Choroid plexus epithelial cell (primary cell): ENCODE results near the gene BCAS3.

Experiments used
- DNase-seq: peaks from one replicate; pipeline ENCODE4 v3.0.0-alpha.2; 2010; ENCODE audit warnings: low read depth
- H3K4me3 ChIP-seq: 2 replicates; pipeline ENCODE4 v1.5.1; 2011; ENCODE audit warnings: low read depth, mild to moderate bottlenecking, control low read depth, low read length, moderate library complexity
- TF ChIP-seq, protein P1 (sequence below): conservative IDR thresholded peaks from 2 replicates; pipeline ENCODE4 v1.5.1; 2011; ENCODE audit warnings: low read depth, mild to moderate bottlenecking, control low read depth, inconsistent platforms, low read length, moderate library complexity

Gene BCAS3

GRCh38 chr17:61253362-61253761 is 575.7 kb downstream of the BCAS3 start:
- no peak overlapping the region for H3K4me3 ChIP-seq
- DNase-seq: no peak
- TF ChIP-seq, protein P1, sequence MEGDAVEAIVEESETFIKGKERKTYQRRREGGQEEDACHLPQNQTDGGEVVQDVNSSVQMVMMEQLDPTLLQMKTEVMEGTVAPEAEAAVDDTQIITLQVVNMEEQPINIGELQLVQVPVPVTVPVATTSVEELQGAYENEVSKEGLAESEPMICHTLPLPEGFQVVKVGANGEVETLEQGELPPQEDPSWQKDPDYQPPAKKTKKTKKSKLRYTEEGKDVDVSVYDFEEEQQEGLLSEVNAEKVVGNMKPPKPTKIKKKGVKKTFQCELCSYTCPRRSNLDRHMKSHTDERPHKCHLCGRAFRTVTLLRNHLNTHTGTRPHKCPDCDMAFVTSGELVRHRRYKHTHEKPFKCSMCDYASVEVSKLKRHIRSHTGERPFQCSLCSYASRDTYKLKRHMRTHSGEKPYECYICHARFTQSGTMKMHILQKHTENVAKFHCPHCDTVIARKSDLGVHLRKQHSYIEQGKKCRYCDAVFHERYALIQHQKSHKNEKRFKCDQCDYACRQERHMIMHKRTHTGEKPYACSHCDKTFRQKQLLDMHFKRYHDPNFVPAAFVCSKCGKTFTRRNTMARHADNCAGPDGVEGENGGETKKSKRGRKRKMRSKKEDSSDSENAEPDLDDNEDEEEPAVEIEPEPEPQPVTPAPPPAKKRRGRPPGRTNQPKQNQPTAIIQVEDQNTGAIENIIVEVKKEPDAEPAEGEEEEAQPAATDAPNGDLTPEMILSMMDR: no peak

DNA sequence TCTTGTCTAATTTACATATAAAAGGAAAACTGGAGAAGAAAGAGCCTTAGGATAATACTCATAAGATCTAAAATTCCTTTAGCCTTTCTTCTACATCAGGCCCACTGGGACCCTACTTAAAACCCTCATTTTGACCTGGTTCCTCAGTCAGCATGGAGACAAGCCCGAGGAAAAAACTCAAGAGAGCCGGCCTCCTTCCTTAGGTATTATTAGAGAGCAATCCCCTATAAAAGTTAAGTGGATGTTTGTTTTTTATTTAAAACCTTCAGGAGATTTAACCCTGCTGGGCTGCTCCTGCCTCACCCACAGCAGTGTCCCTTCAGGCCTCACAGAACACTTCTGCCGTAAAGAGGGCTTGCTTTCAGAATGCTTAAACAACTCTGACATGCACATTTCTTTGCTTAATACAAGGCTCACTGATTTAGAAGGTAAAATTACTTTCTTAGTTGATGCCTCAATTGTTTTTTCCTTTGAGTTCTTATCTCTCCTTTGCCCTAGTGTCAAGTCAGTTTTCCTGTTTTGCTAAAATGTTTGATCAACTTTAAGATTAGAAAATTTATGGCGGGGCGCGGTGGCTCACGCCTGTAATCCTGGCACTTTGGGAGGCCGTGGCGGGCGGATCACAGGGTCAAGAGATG is 576.4 kb downstream of the BCAS3 start:
- TF ChIP-seq, protein P1: no peak
- H3K4me3 ChIP-seq: no peak overlapping the region
- DNase-seq: no peak

DNA sequence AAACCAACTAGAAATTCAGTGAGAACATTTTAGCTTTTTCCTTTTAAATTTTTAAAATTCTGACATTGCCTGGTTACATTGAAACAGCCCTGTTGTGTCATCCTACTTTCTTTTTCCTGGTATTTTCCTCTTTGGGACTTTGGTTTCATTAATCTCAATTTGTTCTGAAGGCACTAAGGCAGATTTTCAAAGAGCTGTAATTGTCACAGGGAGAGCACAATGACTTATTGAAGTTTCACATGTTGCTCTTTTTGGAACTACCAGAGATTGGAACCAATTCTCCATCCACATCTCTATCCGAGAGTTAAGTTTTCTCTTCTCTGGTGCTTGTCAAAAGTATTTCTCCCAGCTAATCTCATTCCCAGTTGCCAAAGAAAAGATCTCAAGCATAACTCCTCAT is 577.3 kb downstream of the BCAS3 start:
- TF ChIP-seq, protein P1: no peak
- DNase-seq: no peak
- H3K4me3 ChIP-seq: no peak overlapping the region

- no peak for DNase-seq
- TF ChIP-seq, protein P1: no peak
Observed at GRCh38 chr17:61255647-61256046, 578.0 kb downstream of the BCAS3 start.

GRCh38 chr17:61259360-61259759 is 581.7 kb downstream of the BCAS3 start:
- TF ChIP-seq, protein P1: no peak
- DNase-seq: no peak
- no peak overlapping the region for H3K4me3 ChIP-seq

More at GRCh38 chr17:61255647-61256046, 578.0 kb downstream of the BCAS3 start:
- H3K4me3 ChIP-seq: no peak overlapping the region

DNA sequence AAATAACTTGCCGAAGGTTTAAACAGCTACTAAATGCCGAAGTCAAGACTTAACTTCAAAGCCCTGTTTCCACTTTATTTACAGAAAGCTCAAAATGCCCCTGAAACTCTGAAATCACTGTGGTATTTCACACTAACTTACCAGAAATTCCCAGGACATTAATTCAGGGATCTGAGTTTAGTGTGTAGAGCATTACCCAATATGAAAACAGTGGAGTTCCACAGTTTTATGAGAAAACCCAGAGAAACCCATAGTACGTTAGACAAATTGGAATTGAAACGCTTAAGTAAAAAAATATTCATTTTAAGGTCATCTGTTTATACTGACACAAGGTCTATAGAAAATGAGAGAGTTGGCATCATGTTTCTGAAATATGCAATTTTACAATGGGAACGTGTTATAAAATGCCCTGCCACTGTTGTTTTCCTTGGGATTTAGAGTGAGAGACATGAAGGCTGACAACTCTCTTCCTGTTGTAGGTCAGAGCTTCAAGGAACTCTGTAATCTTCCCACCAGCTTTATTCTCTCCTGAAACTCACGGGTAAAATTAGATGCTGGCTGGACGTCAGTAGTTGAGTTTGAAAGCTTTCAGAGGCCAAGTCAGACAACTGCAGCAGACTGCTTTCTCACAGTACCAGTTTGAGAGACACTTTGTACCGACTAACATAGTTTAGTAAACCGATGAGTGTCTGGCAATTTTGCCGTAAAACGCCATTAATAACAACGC is 582.6 kb downstream of the BCAS3 start:
- no peak overlapping the region for H3K4me3 ChIP-seq
- DNase-seq: peak; percentile 65

More for the DNA sequence above, 582.6 kb downstream of the BCAS3 start:
- TF ChIP-seq, protein P1: no peak
